Liver (tissue), 3 donors: ENCODE results near the gene SLC12A9.

Source experiments
- EGR1 ChIP-seq, 2 donors: IDR thresholded peaks; 2 replicates each; pipeline ENCODE4 v1.6.1; 2016 to 2018; ENCODE audit warnings: antibody characterized with exemption in 2 of 2, low read depth in 2 of 2
- GABPA ChIP-seq, 2 donors: IDR thresholded peaks in 1 of 2; conservative IDR thresholded peaks in 1 of 2; 2 replicates each; pipeline ENCODE4 v1.6.1; 2016; ENCODE audit warnings: antibody characterized with exemption in 2 of 2, mild to moderate bottlenecking in 1 of 2, moderate library complexity in 1 of 2
- JUND ChIP-seq, 2 donors: IDR thresholded peaks; 2 replicates each; pipeline ENCODE4 v1.6.1; 2016; ENCODE audit warnings: antibody characterized with exemption in 2 of 2
- NR2F2 ChIP-seq: IDR thresholded peaks from 2 replicates; pipeline ENCODE4 v1.6.1; 2016; ENCODE audit warnings: antibody characterized with exemption
- RAD21 ChIP-seq, 2 donors: IDR thresholded peaks; 2 replicates each; pipeline ENCODE4 v1.6.1; 2016; ENCODE audit warnings: antibody characterized with exemption in 2 of 2, mild to moderate bottlenecking in 2 of 2
- RXRA ChIP-seq, 2 donors: IDR thresholded peaks; 2 replicates each; pipeline ENCODE4 v1.6.1; 2017 to 2018; ENCODE audit warnings: antibody characterized with exemption in 2 of 2, mild to moderate bottlenecking in 1 of 2
- SP1 ChIP-seq: IDR thresholded peaks from 2 replicates; pipeline ENCODE4 v1.6.1; 2018; ENCODE audit warnings: antibody characterized with exemption, mild to moderate bottlenecking
- TF ChIP-seq, protein P1 (sequence below): fragments of 150-350 bp; IDR thresholded peaks from 2 replicates; pipeline ENCODE4 v1.5.1; 2017; ENCODE audit warnings: improper control_type of control experiment, low read depth, low read length; ENCODE audit not compliant: missing input control
- TF ChIP-seq, protein P2 (sequence below): IDR thresholded peaks from 2 replicates; pipeline ENCODE4 v1.6.1; 2016; ENCODE audit warnings: antibody characterized with exemption
- TF ChIP-seq, protein P3 (sequence below): IDR thresholded peaks from 2 replicates; pipeline ENCODE4 v1.6.1; 2016; ENCODE audit warnings: antibody characterized with exemption, mild to moderate bottlenecking
- TF ChIP-seq, protein P4 (sequence below): IDR thresholded peaks from 2 replicates; pipeline ENCODE4 v1.6.1; 2016; ENCODE audit warnings: antibody characterized with exemption
- donor health status: healthy.
- donor health status: healthy.

DNA sequence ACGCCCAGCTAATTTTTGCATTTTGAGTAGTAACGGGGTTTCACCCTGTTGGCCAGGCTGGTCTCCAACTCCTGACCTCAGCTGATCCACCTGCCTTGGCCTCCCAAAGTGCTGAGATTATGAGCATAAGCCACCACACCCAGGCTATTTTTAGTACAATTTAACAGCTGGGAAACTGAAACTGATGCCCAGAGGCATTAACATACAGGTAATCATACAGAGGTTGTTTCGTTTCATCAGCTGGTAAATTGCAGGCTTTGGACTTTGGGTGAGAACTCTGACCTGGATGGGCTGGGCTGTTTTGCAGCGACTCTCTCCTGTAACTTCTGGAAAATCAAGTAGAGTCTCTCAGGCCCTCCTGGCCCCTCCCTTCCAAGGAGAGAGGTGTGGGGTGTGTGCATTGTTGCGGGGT is 49.4 kb downstream of the SLC12A9 start:
- TF ChIP-seq, protein P1, sequence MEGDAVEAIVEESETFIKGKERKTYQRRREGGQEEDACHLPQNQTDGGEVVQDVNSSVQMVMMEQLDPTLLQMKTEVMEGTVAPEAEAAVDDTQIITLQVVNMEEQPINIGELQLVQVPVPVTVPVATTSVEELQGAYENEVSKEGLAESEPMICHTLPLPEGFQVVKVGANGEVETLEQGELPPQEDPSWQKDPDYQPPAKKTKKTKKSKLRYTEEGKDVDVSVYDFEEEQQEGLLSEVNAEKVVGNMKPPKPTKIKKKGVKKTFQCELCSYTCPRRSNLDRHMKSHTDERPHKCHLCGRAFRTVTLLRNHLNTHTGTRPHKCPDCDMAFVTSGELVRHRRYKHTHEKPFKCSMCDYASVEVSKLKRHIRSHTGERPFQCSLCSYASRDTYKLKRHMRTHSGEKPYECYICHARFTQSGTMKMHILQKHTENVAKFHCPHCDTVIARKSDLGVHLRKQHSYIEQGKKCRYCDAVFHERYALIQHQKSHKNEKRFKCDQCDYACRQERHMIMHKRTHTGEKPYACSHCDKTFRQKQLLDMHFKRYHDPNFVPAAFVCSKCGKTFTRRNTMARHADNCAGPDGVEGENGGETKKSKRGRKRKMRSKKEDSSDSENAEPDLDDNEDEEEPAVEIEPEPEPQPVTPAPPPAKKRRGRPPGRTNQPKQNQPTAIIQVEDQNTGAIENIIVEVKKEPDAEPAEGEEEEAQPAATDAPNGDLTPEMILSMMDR = no peak
- no peak for TF ChIP-seq GABPA (IDR thresholded peaks at IDR 0.05 in 1 of 2, conservative IDR thresholded peaks at IDR 0.05 in 1 of 2)
- TF ChIP-seq, protein P2, sequence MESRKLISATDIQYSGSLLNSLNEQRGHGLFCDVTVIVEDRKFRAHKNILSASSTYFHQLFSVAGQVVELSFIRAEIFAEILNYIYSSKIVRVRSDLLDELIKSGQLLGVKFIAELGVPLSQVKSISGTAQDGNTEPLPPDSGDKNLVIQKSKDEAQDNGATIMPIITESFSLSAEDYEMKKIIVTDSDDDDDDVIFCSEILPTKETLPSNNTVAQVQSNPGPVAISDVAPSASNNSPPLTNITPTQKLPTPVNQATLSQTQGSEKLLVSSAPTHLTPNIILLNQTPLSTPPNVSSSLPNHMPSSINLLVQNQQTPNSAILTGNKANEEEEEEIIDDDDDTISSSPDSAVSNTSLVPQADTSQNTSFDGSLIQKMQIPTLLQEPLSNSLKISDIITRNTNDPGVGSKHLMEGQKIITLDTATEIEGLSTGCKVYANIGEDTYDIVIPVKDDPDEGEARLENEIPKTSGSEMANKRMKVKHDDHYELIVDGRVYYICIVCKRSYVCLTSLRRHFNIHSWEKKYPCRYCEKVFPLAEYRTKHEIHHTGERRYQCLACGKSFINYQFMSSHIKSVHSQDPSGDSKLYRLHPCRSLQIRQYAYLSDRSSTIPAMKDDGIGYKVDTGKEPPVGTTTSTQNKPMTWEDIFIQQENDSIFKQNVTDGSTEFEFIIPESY = no peak
- TF ChIP-seq, protein P3, sequence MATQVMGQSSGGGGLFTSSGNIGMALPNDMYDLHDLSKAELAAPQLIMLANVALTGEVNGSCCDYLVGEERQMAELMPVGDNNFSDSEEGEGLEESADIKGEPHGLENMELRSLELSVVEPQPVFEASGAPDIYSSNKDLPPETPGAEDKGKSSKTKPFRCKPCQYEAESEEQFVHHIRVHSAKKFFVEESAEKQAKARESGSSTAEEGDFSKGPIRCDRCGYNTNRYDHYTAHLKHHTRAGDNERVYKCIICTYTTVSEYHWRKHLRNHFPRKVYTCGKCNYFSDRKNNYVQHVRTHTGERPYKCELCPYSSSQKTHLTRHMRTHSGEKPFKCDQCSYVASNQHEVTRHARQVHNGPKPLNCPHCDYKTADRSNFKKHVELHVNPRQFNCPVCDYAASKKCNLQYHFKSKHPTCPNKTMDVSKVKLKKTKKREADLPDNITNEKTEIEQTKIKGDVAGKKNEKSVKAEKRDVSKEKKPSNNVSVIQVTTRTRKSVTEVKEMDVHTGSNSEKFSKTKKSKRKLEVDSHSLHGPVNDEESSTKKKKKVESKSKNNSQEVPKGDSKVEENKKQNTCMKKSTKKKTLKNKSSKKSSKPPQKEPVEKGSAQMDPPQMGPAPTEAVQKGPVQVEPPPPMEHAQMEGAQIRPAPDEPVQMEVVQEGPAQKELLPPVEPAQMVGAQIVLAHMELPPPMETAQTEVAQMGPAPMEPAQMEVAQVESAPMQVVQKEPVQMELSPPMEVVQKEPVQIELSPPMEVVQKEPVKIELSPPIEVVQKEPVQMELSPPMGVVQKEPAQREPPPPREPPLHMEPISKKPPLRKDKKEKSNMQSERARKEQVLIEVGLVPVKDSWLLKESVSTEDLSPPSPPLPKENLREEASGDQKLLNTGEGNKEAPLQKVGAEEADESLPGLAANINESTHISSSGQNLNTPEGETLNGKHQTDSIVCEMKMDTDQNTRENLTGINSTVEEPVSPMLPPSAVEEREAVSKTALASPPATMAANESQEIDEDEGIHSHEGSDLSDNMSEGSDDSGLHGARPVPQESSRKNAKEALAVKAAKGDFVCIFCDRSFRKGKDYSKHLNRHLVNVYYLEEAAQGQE = peak; percentile 21
- TF ChIP-seq NR2F2 = peak; percentile 15
- TF ChIP-seq RXRA (IDR thresholded peaks at IDR 0.05) = peak; percentile 59 to 61
- no peak for TF ChIP-seq EGR1 (IDR thresholded peaks at IDR 0.05; ENCODE audit: low read depth in 2 of 2)
- peak in 1 of 2 donors; percentile 14 for TF ChIP-seq RAD21 (IDR thresholded peaks at IDR 0.05)
- peak; percentile 83 for TF ChIP-seq SP1
- TF ChIP-seq JUND (IDR thresholded peaks at IDR 0.05) = no peak
- TF ChIP-seq, protein P4, sequence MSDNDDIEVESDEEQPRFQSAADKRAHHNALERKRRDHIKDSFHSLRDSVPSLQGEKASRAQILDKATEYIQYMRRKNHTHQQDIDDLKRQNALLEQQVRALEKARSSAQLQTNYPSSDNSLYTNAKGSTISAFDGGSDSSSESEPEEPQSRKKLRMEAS = no peak
